HG02973 (cell line): ENCODE results near the gene BNC1.
"Not testable (repeated sequence)": the region's sequence is repeated elsewhere in the genome, so short reads cannot be mapped to it uniquely, and the experiment has no call there.

ENCODE experiments used
- ATAC-seq: cut with Tn5 transposase; IDR thresholded peaks from one replicate; pipeline ENCODE4 v1.9.1; 2021; ENCODE audit warnings: moderate library complexity; ENCODE audit not compliant: unreplicated experiment

BNC1 gene

GRCh38 chr15:83250781-83251180 lies 33.7 kb downstream of the BNC1 start:
- ATAC-seq: no peak

- no peak for ATAC-seq
These were observed 35.5 kb downstream of the BNC1 start for GRCh38 chr15:83249030-83249343.

- ATAC-seq: no peak
These were observed 36.1 kb downstream of the BNC1 start for GRCh38 chr15:83248151-83249029.

GRCh38 chr15:83243634-83244033 lies 40.8 kb downstream of the BNC1 start:
- ATAC-seq: no peak

- no peak for ATAC-seq
These were observed 54.2 kb downstream of the BNC1 start for GRCh38 chr15:83230242-83230641.

GRCh38 chr15:83225449-83225848 lies 59.0 kb downstream of the BNC1 start:
- no peak for ATAC-seq

GRCh38 chr15:83221781-83222180 lies 62.7 kb downstream of the BNC1 start:
- not testable (repeated sequence) for ATAC-seq

GRCh38 chr15:83219026-83219425 lies 65.4 kb downstream of the BNC1 start:
- ATAC-seq: no peak

- no peak for ATAC-seq
These were observed 69.2 kb downstream of the BNC1 start for GRCh38 chr15:83215306-83215705.

- ATAC-seq: no peak
These were observed 73.8 kb downstream of the BNC1 start for GRCh38 chr15:83210619-83211018.

GRCh38 chr15:83209333-83209732 lies 75.1 kb downstream of the BNC1 start:
- ATAC-seq: no peak

GRCh38 chr15:83208367-83208661 lies 76.2 kb downstream of the BNC1 start:
- ATAC-seq: no peak

GRCh38 chr15:83207660-83208366 lies 76.7 kb downstream of the BNC1 start, which contains the start of gene HDGFL3:
Gene HDGFL3 (minus strand): TSS chr15:83207823. CDS start chr15:83207414, 409 bp downstream.
- ATAC-seq: peak; percentile 33

GRCh38 chr15:83207009-83207659 lies 77.3 kb downstream of the BNC1 start:
- peak; percentile 33 for ATAC-seq

GRCh38 chr15:83206526-83207008 lies 77.9 kb downstream of the BNC1 start:
- peak; percentile 21 for ATAC-seq
